ENCODE results near the gene TSPAN9.

Gene TSPAN9, protein sequence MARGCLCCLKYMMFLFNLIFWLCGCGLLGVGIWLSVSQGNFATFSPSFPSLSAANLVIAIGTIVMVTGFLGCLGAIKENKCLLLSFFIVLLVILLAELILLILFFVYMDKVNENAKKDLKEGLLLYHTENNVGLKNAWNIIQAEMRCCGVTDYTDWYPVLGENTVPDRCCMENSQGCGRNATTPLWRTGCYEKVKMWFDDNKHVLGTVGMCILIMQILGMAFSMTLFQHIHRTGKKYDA

DNA sequence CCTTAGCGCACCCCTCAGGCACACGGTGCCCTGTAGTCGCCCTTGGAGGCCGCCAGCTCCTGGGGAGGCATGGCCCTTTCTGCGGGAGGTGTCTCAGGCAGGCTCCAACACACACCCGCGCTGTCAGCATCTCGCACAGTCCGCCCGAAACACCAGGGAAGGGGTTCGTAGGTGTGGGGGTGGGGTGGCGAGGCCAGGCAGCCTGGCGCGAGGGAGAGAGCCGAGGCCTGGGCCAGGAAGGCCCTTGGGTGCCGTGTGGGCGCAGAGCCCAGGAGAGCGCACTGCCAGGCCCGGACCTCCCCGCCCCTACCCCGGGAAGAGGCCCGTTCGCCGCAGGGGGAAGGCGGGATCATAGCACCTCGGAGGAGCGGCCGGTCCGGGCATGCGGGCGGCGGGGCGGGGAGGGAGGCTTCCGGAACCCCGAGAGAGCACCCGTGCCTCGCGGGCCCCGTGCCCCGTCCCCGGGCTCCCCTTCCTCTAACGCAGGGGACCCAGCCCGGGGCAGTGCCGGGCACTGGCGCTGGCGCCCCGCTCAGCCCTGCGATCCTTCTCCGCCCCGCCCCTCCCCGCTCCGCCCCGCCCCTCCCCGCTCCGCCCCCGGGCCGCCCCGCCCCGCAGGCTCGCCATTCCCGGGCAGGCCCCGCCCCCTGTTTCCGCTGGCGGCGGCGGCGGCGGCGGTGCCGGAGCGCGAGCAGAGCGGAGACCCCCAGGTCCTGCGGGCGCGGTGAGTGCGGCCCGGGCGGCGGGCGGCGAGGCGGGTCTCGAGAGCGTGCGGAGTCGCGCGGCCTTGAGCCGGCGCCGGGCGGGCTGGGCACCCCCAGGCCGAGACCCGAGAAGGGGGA is at the start of gene TSPAN9:
TSS of gene TSPAN9 (plus strand) at position 650 of the 842 bp plus-strand sequence. CDS start 123,815 bp downstream, outside the sequence.
- Mint-ChIP-seq H3K4me1 (peaks cover 3% of the 10 kb centered on the region), H3K27ac (no peak within 1 kb of the TSS), H3K9me3 (no peaks in the 10 kb centered on the region), H3K36me3 (no peaks in the 10 kb centered on the region), H3K4me3 (peak within 1 kb of the TSS; percentile 91), H3K27me3 (peaks cover 2% of the 10 kb centered on the region)
- peak; percentile 49 to 58 for DNase-seq (ENCODE audit: low spot score in 2 of 2)
- peak; percentile 80 for ATAC-seq (ENCODE audit: low read depth)

DNA sequence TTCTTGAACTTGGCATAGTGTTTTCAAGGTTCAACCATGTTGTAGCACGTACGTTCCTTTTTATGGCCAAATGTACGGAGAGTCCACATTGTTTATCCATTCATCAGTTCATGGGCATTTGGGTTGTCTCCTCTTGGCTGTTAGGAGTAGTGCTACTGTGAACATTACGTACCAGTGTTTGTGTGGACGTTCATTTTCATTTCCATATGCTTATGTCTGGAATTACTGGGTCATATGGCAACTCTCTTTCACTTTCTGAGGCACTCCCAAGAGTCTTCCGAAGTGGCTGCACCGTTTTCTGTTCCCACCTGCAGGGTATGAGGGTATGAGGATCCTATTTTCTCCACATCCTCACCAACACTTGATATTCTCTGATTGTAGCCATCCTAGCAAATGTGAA is 49.1 kb upstream of the TSPAN9 start:
- H3K27me3 Mint-ChIP-seq, result no peaks in the 10 kb centered on the region
- no peak overlapping the region for H3K4me3 Mint-ChIP-seq
- H3K36me3 Mint-ChIP-seq, result no peaks in the 10 kb centered on the region
- no peaks in the 10 kb centered on the region for H3K9me3 Mint-ChIP-seq
- DNase-seq (ENCODE audit: low spot score in 2 of 2) (no peak), ATAC-seq (ENCODE audit: low read depth) (no peak)
- H3K27ac Mint-ChIP-seq, result no peak overlapping the region
- no peaks in the 10 kb centered on the region for H3K4me1 Mint-ChIP-seq

- H3K4me3 Mint-ChIP-seq, result no peak overlapping the region
- H3K9me3 Mint-ChIP-seq, result no peaks in the 10 kb centered on the region
- H3K27ac Mint-ChIP-seq, result no peak overlapping the region
- ATAC-seq (ENCODE audit: low read depth) (no peak), DNase-seq (ENCODE audit: low spot score in 2 of 2) (no peak)
- no peaks in the 10 kb centered on the region for H3K36me3 Mint-ChIP-seq
- H3K27me3 Mint-ChIP-seq, result peaks cover 3% of the 10 kb centered on the region
- H3K4me1 Mint-ChIP-seq, result no peaks in the 10 kb centered on the region
Measured at GRCh38 chr12:3030821-3031429, 46.3 kb upstream of the TSPAN9 start.

DNA sequence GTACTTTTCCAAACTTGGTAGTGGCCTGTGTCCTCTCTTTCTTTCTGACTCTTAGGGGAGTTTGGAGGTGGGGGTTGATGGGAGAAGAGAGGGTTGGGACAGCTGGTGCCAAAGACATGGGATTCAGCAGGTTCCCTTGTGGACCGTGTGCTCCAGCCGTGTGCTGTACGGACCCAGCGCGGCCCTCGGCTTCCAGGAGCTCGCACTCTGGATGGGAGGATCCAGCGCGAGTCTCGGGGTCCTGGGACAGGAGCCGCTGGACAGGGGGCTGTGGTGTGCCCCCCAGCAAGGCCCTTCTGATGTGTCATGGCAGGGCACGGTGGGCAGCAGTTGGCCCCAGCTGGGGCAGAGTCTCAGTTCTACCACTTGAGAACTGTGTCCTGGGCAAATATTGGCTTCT is 45.0 kb upstream of the TSPAN9 start:
- DNase-seq (ENCODE audit: low spot score in 2 of 2) (no peak), ATAC-seq (ENCODE audit: low read depth) (no peak)
- H3K4me3 Mint-ChIP-seq, result no peak overlapping the region
- H3K27ac Mint-ChIP-seq, result no peak overlapping the region
- no peaks in the 10 kb centered on the region for H3K36me3 Mint-ChIP-seq
- H3K9me3 Mint-ChIP-seq, result no peaks in the 10 kb centered on the region
- peaks cover 3% of the 10 kb centered on the region for H3K27me3 Mint-ChIP-seq
- no peaks in the 10 kb centered on the region for H3K4me1 Mint-ChIP-seq

- ATAC-seq (ENCODE audit: low read depth) (no peak), DNase-seq (ENCODE audit: low spot score in 2 of 2) (no peak)
- Mint-ChIP-seq H3K36me3 (no peaks in the 10 kb centered on the region), H3K27ac (no peak overlapping the region), H3K4me1 (no peaks in the 10 kb centered on the region), H3K27me3 (peaks cover 3% of the 10 kb centered on the region), H3K4me3 (no peak overlapping the region), H3K9me3 (no peaks in the 10 kb centered on the region)
Measured at GRCh38 chr12:3032770-3033538, 44.2 kb upstream of the TSPAN9 start.

- ATAC-seq (ENCODE audit: low read depth) (no peak), DNase-seq (ENCODE audit: low spot score in 2 of 2) (no peak)
- Mint-ChIP-seq H3K36me3 (no peaks in the 10 kb centered on the region), H3K4me1 (no peaks in the 10 kb centered on the region), H3K27me3 (peaks cover 3% of the 10 kb centered on the region), H3K9me3 (no peaks in the 10 kb centered on the region), H3K27ac (no peak overlapping the region), H3K4me3 (no peak overlapping the region)
Measured at GRCh38 chr12:3033539-3033867, 43.7 kb upstream of the TSPAN9 start.

DNA sequence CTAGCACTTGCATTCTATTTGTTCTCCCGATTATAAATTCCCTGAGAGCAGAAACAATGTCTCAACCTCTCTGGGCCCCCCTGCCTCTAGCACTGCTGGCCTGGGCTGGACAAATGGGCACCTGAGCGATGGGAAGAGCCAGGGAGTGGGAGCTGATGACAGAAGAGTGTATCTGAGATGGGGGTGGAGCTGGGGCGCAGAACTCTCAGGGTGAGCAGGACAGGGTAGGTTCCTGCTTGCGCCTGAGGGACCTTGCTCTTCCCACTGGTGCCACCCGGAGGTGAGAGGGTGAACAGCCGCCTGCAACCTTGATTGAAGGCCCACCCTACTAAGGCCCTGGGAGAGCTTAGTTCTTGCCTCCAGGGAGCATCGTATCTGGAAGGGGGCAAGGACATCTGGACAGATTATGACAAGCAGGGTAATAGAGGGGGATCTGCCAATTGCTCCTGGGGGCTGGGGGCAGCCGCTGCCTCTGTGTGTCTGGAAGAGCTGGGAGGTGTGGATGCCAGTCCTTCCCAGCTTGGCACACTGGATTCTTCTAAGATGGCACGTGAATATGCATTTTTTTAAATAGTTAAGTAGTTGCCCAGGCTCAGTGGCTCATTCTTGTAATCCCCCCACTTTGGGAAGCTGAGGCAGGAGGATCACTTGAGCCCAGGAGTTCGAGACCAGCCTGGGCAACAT is 43.0 kb upstream of the TSPAN9 start:
- H3K27me3 Mint-ChIP-seq, result peaks cover 3% of the 10 kb centered on the region
- H3K36me3 Mint-ChIP-seq, result no peaks in the 10 kb centered on the region
- H3K4me1 Mint-ChIP-seq, result no peaks in the 10 kb centered on the region
- DNase-seq (ENCODE audit: low spot score in 2 of 2) (peak; percentile 21 to 32), ATAC-seq (ENCODE audit: low read depth) (peak; percentile 72)
- no peak overlapping the region for H3K4me3 Mint-ChIP-seq
- no peaks in the 10 kb centered on the region for H3K9me3 Mint-ChIP-seq
- H3K27ac Mint-ChIP-seq, result no peak overlapping the region

GRCh38 chr12:3035171-3035570 is 42.0 kb upstream of the TSPAN9 start:
- no peaks in the 10 kb centered on the region for H3K9me3 Mint-ChIP-seq
- H3K27ac Mint-ChIP-seq, result no peak overlapping the region
- no peak for ATAC-seq (ENCODE audit: low read depth)
- H3K4me3 Mint-ChIP-seq, result no peak overlapping the region
- peaks cover 3% of the 10 kb centered on the region for H3K27me3 Mint-ChIP-seq
- DNase-seq (ENCODE audit: low spot score in 2 of 2), result no peak
- no peaks in the 10 kb centered on the region for H3K4me1 Mint-ChIP-seq
- H3K36me3 Mint-ChIP-seq, result no peaks in the 10 kb centered on the region

DNA sequence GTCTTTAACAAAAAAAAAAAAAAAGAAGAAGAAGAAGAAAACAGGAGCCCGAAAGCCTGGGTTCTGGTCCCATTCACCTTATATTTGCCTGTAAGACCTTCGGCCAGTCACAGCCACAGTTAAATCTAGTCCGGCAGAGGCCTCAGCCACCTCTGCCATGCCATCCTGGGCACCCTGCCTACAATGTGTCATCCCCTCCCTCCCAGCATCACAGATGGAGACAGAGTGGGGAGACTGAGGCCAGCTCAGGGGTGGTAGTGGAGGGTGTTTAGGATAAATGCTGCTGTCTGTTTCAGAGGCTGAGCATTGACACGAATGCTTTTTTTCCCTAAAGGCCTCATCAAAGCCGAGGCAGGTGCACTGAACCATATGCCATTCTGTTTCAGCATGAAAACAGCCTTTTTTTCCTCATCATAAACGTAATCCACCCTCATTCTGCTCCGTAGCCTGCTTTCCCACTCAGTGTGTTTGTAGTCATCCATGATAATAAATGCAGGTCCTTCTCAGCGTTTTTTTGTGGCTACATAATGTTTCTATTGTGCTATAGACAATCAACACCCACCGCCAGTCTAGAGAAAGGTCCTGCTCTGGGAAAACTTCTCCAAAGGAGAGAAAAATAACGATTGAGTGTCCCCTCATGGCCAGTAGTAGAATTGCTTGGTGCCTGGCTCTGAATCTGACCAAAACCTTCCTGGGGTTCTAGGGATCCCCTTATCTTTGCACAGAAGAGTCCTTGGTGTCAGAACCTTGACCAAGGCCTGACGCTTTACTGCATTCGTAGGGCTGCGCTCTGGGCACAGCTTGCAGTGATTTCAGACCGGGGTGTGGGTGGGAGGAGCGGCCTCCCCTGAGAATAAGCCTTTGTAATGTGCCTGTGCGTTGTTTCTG is 41.1 kb upstream of the TSPAN9 start:
- DNase-seq (ENCODE audit: low spot score in 2 of 2), result no peak
- Mint-ChIP-seq H3K36me3 (no peaks in the 10 kb centered on the region), H3K4me1 (no peaks in the 10 kb centered on the region)

DNA sequence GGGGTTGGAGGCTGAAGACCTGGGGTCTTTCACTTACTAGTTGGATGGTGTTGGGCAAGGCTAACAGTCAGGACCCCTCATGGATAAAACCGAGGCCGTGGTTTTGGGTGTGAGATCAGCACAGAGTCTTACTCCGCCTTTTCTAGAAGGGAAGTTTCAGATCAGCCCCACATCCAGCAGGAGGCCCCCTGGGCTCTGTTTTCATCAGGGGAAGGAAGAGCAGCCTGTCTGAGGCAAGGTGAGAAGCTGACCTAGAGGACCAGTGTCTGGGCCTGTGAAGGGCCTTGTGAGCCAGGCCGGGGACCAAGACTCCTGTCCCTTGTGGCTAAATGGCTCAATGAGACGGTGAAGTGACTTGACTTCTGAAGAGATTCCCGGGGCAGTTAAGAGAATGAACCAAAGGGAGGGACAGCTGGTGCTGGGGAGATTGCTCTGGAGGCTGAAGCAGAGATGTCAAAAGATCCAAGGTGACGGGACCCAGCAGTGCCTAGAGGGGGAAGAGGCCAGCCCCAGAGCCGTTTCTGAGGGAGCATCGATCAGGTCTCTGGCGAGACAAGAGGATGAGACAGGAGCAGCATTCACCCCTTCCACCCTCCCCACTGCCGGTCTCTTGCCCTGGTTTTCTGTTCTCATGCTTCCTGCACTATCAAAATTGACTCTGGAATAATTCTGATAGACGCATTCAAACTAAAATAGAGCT is 40.1 kb upstream of the TSPAN9 start:
- no peak for ATAC-seq (ENCODE audit: low read depth)
- Mint-ChIP-seq H3K36me3 (no peaks in the 10 kb centered on the region), H3K9me3 (no peaks in the 10 kb centered on the region), H3K27me3 (peaks cover 5% of the 10 kb centered on the region), H3K4me1 (peaks cover 6% of the 10 kb centered on the region), H3K27ac (no peak overlapping the region), H3K4me3 (no peak overlapping the region)
- no peak for DNase-seq (ENCODE audit: low spot score in 2 of 2)

More for the DNA sequence above, 41.1 kb upstream of the TSPAN9 start:
- no peak for ATAC-seq (ENCODE audit: low read depth)
- H3K27me3 Mint-ChIP-seq, result peaks cover 3% of the 10 kb centered on the region
- no peak overlapping the region for H3K4me3 Mint-ChIP-seq
- no peak overlapping the region for H3K27ac Mint-ChIP-seq
- no peaks in the 10 kb centered on the region for H3K9me3 Mint-ChIP-seq

- no peak overlapping the region for H3K27ac Mint-ChIP-seq
- no peaks in the 10 kb centered on the region for H3K9me3 Mint-ChIP-seq
- no peak for DNase-seq (ENCODE audit: low spot score in 2 of 2)
- ATAC-seq (ENCODE audit: low read depth), result no peak
- H3K4me3 Mint-ChIP-seq, result no peak overlapping the region
- peaks cover 17% of the 10 kb centered on the region for H3K4me1 Mint-ChIP-seq
- H3K27me3 Mint-ChIP-seq, result peaks cover 8% of the 10 kb centered on the region
- no peaks in the 10 kb centered on the region for H3K36me3 Mint-ChIP-seq
Measured at GRCh38 chr12:3038166-3038565, 39.0 kb upstream of the TSPAN9 start.

GRCh38 chr12:3038926-3039510 is 38.2 kb upstream of the TSPAN9 start:
- ATAC-seq (ENCODE audit: low read depth), result no peak
- Mint-ChIP-seq H3K27ac (no peak overlapping the region), H3K4me3 (no peak overlapping the region)

More at GRCh38 chr12:3038926-3039510, 38.2 kb upstream of the TSPAN9 start:
- Mint-ChIP-seq H3K9me3 (no peaks in the 10 kb centered on the region), H3K4me1 (peaks cover 19% of the 10 kb centered on the region), H3K36me3 (no peaks in the 10 kb centered on the region), H3K27me3 (peaks cover 12% of the 10 kb centered on the region)
- DNase-seq (ENCODE audit: low spot score in 2 of 2), result no peak
